A204.1 (cell line): Measurements from ENCODE around the gene ZCCHC18.

Experiments
- FAIRE-seq: peaks from 2 replicates; lab custom pipeline; 2012; peaks lifted over from hg19 to GRCh38; lab: Jason Lieb, UNC

The ZCCHC18 gene

DNA sequence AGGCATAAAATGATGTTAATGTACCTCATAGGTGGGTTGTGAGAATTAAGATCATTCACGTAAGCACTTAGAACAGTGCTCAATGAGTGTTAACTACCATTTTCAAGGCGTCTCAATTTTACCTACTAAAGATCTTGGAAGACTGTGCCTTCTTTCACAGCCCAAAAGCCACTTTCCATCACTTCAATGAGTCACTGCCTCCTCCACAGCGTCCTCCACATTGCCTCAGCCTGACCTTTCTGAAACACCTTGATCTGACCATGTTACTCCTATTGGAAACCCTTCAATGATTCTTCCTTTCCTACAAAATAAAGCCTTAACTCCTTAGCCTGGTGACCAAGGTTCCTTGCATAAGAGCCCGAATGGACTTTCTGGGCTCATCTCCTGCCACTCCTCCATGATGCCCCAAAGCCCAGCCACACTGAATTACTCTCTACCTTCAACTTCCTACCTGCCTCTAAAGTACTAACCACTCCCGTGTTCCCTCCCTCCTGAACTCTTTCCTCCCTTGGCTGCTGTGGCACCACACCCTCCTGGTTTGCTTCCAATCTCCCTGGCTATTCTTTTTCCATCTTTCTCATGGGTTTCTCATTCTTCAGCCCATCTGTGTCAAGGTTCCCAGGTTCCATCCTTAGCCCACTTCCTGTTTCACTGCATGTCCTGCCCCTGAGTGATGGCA is 22.4 kb downstream of the ZCCHC18 start:
- no peak for FAIRE-seq

DNA sequence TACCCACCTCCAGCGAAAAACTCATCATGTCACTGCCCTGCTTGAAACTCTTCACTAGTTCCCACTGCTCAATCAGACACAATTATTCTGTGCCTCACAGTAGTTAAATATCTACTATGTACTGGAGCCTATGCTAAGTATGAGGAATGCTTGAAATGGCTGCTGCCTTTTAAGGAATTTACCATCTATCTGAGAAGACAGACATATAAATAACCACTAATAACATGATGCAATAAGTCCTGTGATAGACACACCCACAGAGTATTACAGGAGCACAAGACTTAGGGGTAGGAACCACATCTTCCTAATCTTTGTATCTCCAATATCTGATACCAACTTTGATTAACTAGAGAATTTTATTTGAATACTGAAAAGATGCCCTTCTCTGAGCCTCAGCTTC is 23.4 kb downstream of the ZCCHC18 start:
- no peak for FAIRE-seq

DNA sequence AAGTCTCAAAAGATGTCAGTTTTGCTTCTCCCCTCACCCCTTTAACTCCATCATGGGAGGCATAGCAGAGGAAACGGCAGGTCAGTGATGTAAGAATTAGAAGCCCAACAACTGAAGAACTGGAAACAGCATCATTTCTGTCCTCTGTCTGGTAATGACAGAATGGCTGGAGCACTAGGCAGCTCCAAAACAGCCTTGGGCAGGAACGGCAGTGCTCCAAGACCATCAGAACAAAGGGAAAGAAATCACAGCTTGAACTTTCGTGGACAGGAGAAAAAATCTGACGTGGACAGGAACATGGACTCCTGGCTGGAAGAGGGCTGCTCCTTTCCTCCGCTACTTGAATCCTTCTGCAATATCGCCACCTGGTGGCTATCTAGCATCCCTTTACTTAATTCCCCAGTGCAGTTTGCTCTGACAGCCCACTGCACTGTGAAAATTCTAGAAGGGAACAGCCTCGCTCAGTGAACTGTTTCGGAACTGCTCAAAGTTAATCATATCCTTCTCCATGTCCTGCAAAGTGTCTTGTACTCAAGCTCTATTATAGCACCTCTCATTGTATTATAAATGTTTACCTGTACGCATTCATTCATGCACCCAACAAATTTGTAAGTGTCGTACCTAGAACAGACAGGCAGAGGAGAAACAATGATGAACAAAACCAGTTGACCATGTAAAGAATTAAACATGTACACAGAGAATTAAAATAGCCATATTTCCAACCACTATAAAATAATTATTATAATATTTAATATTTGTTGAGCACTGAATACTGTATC is 24.1 kb downstream of the ZCCHC18 start:
- FAIRE-seq, result peak; percentile 86

DNA sequence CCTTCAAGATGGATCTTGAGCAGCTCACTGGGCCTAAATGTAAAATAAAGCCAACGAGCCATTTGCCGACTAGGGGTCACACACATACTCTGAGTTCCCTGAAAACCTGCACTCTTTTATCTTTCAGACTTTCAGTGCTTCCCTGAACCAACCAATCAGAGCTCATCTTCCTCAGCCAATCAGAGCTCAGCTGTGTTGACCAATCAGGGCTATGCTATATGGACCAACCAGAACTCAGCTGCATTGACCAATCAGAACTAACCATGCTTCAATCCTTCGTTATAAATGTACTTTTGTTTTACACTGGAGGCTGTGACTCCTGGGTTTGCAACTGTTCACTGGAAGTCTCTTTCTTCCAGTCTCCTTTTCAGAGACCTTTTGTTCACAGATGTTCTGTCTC is 25.2 kb downstream of the ZCCHC18 start:
- no peak for FAIRE-seq

DNA sequence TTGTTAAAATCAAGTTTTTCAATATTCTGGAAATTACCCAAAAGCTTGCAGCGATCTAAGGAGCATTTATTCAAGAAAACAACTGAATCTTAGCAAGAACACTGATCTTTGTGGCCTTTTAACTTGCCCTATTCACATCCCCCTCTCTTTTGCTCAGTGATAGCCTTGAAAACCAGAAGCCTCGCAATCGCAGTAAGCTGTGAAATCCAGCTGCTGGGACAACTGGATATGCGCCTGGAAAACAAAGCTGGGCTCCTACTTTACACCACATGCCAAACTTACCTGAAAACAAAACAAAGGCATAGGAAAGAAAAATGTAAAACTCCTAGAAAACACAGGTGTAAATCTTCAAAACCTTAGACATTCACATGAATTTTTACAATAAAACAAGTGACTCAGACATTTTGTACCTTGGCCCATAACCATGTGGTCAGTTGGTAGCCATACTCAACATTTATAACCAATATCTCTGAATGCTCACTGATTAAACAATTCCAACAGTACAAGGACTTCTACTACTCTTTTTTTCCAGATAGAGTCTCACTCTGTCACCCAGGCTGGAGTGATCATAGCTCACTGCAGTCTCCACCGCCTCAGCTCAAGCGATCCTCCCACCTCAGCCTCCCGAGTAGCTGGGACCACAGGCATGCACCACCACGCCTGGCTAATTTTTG is 28.9 kb downstream of the ZCCHC18 start:
- no peak for FAIRE-seq

DNA sequence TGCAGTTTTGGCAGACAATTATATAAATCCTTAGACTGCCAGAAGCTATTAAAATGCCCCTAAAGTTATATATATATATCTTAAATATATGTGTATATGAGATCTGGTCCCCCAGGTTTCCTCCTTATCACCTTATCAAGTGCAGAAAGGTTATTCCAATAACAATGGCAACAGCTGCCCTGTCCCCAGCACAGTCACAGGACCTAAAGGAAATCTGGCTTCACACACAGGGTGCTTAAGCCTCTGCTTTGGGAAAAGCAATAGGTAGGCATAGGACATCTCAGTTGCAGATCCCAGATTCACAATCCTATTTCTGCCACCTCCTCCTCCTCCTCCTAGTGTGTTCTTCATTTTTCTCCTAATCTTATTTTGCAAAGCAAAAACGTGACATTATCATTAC is 38.7 kb downstream of the ZCCHC18 start:
- FAIRE-seq, result no peak

DNA sequence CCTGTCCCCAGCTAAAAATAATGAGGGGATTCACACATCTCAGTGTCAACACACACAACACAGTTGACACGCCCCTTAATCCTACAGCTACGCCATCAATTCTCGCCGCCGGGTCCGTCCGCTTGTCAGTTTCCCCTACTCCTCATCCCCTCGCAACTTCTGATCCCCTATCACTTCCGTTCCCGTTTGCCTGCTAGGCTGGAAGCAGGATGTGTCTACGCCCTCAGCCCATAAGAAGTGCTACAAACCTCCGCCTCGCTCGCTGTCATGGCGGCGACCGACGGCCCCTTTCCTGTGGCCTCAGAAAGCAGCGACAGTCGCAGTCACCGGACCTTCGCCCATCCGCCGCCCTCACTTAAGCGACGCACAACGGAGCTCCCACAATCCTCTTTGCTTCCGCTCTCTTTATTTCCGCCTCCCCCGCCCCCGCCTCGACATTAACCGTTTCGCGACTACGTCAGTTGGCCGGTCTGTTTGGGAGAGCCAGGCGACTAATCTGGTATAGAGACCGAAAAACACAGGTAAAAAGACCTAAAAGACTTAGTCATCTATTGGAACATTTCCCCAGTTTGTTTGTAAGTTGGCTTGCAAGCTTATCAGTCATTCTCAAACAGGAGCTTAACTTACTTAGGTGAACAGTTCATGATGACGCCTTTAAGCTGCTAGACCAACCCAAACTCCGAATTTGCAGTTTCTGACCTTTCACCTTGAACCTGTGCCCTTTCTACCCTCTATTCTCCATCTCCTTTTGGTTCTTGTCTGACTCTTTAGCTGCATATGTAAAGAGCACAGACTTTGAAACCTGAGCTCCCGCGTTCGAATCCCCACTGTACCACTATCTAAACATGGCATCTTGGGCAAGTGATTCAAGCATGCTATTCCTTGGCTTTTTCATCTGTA is 44.6 kb downstream of the ZCCHC18 start, which contains the start of gene SLC25A53:
SLC25A53 (minus strand) TSS at position 380 of the 900 bp plus-strand sequence. CDS start 51,752 bp downstream, outside the sequence.
- no peak for FAIRE-seq
